ENCODE results near the gene KLHL26.

DNA sequence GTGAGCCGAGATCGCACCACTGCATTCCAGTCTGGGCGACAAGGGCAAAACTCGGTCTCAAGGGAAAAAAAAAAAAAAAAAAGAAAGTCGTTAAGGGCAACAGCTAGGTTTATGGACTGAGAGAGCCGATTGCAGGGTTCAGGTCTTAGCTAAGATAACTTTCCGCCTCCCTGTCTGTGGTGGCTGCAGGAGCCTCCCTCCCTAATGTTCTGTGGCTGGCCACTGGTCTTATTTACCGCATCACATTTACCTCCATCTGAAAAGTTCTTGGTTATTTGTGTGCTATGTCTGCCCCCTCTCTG, 45.9 kb downstream of the KLHL26 start:
- TF ChIP-seq, protein P1, sequence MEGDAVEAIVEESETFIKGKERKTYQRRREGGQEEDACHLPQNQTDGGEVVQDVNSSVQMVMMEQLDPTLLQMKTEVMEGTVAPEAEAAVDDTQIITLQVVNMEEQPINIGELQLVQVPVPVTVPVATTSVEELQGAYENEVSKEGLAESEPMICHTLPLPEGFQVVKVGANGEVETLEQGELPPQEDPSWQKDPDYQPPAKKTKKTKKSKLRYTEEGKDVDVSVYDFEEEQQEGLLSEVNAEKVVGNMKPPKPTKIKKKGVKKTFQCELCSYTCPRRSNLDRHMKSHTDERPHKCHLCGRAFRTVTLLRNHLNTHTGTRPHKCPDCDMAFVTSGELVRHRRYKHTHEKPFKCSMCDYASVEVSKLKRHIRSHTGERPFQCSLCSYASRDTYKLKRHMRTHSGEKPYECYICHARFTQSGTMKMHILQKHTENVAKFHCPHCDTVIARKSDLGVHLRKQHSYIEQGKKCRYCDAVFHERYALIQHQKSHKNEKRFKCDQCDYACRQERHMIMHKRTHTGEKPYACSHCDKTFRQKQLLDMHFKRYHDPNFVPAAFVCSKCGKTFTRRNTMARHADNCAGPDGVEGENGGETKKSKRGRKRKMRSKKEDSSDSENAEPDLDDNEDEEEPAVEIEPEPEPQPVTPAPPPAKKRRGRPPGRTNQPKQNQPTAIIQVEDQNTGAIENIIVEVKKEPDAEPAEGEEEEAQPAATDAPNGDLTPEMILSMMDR (IDR thresholded peaks at IDR 0.05; ENCODE audit: low read depth, low read length): no peak
- no peak for TF ChIP-seq EZH2phosphoT487 (IDR thresholded peaks at IDR 0.05; ENCODE audit: low read depth)
